Glomerular visceral epithelial cell (primary cell): ENCODE data around the gene DHH.

Experiments used
- DNase-seq: peaks from one replicate; pipeline ENCODE4 v3.0.0-alpha.2; 2016; ENCODE audit errors: extremely low spot score

Gene DHH

GRCh38 chr12:49109641-49110463, 15.3 kb upstream of the DHH start:
- no peak for DNase-seq

GRCh38 chr12:49108958-49109404, 14.4 kb upstream of the DHH start:
- no peak for DNase-seq

- DNase-seq = peak; percentile 61
Observed at GRCh38 chr12:49105504-49106084, 11.0 kb upstream of the DHH start.

- no peak for DNase-seq
Observed at GRCh38 chr12:49104822-49105221, 10.2 kb upstream of the DHH start.

- DNase-seq = no peak
Observed at GRCh38 chr12:49100380-49100779, 5.8 kb upstream of the DHH start.

GRCh38 chr12:49098703-49099102, 4.1 kb upstream of the DHH start:
- DNase-seq = no peak

- peak; percentile 48 for DNase-seq
Observed at GRCh38 chr12:49098035-49098451, 3.4 kb upstream of the DHH start.

- DNase-seq = no peak
Observed at GRCh38 chr12:49097381-49097780, 2.8 kb upstream of the DHH start.

GRCh38 chr12:49094975-49095365, 369 bp upstream of the DHH start:
- DNase-seq = no peak

- no peak for DNase-seq
Observed at GRCh38 chr12:49093792-49094159, 825 bp downstream of the DHH start.

GRCh38 chr12:49092816-49093406, 1.7 kb downstream of the DHH start:
- no peak for DNase-seq

GRCh38 chr12:49092086-49092815, 2.4 kb downstream of the DHH start:
- peak; percentile 57 for DNase-seq

GRCh38 chr12:49091836-49092085, 2.8 kb downstream of the DHH start:
- DNase-seq = no peak

GRCh38 chr12:49091056-49091835, 3.4 kb downstream of the DHH start:
- DNase-seq = no peak

- peak; percentile 27 for DNase-seq
Observed at GRCh38 chr12:49089821-49090773, 4.5 kb downstream of the DHH start.

- DNase-seq = no peak
Observed at GRCh38 chr12:49088932-49089330, 5.7 kb downstream of the DHH start.

- DNase-seq = peak; percentile 96
Observed at GRCh38 chr12:49088150-49088931, 6.3 kb downstream of the DHH start.

GRCh38 chr12:49086116-49086515, 8.5 kb downstream of the DHH start:
- DNase-seq = no peak

GRCh38 chr12:49084438-49084837, 10.2 kb downstream of the DHH start:
- DNase-seq = no peak

- no peak for DNase-seq
Observed at GRCh38 chr12:49079793-49080192, 14.8 kb downstream of the DHH start.
